HG02943 (cell line): ENCODE results near the gene ASNS.
"Not testable (repeated sequence)": the region's sequence is repeated elsewhere in the genome, so short reads cannot be mapped to it uniquely, and the experiment has no call there.

ENCODE experiments used
- ATAC-seq: cut with Tn5 transposase; IDR thresholded peaks from one replicate; pipeline ENCODE4 v1.9.1; 2021; ENCODE audit warnings: mild to moderate bottlenecking, low read depth, moderate library complexity; ENCODE audit not compliant: unreplicated experiment

The ASNS gene, protein sequence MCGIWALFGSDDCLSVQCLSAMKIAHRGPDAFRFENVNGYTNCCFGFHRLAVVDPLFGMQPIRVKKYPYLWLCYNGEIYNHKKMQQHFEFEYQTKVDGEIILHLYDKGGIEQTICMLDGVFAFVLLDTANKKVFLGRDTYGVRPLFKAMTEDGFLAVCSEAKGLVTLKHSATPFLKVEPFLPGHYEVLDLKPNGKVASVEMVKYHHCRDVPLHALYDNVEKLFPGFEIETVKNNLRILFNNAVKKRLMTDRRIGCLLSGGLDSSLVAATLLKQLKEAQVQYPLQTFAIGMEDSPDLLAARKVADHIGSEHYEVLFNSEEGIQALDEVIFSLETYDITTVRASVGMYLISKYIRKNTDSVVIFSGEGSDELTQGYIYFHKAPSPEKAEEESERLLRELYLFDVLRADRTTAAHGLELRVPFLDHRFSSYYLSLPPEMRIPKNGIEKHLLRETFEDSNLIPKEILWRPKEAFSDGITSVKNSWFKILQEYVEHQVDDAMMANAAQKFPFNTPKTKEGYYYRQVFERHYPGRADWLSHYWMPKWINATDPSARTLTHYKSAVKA

DNA sequence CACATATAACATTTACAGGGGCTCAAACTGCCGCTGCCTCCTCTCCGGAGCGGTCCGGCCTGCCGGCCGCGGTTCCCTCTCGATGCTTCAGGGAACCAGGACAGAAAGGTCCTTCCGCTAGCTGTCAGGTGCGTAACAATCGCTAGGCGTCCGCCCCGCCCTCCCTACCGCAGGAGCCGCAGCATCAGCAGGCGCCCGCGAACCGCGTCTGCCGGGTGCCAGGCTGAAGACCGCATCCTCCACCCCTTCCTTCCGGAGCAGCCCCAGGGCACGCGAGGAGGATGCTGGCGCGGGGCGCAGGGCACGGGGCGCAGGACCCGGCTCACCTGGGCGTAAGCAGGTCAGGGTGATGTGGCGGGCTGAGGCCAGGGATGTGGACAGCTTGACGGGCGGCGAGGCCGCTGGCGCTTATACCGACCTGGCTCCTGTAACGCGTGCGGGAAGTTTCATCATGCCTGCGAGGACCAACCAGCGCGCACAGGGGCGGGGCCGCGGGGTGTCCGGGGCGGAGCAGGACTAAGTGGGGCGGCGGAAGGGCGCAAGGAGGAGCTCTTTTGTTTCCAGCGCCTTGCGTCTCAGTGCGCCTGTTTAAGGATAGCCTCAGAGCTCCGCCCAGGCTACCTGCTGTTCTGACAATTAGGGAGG is at the start of gene ASNS:
TSS of gene ASNS (minus strand) at position 384 of the 645 bp plus-strand sequence. CDS start 3,252 bp downstream, outside the sequence.
- ATAC-seq: peak; percentile 100

DNA sequence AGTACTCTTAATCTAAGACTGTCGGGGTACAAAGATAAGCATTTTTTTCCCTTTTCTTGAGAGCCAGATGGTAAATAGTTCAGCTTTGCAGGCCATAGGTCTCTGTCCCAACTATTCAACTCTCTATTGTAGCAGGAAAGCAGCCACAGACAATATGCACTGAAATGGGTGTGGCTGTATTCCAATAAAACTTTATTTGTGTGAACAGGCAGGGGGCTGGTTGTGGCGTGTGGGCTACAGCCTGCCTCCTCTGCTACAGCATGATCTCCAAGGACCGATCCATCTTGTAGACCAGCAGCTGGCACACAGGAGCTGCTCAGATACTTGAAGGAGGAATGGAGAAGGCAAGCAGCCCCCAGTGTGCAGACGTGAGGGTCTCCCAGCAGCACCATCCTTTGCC is 49.0 kb upstream of the ASNS start:
- ATAC-seq: not testable (repeated sequence)

DNA sequence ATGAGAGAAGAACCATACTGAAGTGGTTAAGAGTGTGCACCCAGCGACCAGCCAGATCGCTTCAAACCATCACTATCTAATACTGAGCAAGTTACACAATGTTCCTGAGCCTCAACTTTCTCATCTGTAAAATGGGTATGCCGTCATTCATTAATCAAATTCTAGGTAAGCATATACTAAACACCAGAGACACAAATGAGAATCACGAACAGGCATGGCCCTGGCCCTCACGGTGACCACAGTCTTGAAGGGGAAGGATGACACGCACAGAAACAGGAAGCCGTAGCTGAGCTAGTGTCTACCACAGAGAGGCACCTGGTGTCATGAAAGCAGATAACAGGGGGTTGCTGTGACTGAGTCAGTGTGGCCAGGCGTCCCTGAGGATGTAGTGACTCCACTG is 43.1 kb upstream of the ASNS start:
- ATAC-seq: not testable (repeated sequence)

DNA sequence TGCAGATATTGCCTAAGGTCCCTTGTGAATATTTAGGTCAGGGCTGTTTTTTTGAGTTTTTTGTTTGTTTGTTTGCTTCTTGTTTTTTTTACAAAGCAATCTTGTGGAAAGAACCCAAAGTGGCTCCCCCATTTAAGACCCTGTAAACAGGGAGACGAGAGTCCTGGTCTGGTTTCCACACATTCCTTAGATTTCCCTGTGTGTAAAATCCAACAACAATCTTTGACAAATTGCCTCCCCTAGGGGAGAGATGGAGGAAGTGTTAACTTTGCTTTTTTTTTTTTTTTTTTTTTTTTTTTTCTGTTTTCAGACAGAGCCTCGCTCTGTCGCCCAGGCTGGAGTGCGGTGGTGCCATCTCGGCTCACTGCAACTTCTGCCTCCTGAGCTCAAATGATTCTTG is 40.1 kb upstream of the ASNS start:
- ATAC-seq: not testable (repeated sequence)

DNA sequence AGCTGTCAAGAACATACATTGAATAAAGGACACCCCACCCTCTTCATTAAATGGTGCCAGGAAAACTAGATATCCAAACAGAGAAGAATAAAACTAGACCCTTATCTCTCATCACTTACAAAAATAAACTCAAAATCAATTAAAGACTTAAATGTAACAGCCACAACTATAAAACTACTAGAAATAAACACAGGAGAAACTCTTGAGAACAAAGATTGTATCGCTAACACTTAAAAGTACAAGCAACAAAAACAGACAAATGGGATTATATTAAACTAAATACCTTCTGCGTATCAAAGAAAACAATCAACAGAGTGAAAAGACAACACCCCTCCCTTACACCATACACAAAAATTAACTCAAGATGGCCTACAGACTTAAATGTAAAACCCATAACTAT is 24.7 kb upstream of the ASNS start:
- ATAC-seq: not testable (repeated sequence)

DNA sequence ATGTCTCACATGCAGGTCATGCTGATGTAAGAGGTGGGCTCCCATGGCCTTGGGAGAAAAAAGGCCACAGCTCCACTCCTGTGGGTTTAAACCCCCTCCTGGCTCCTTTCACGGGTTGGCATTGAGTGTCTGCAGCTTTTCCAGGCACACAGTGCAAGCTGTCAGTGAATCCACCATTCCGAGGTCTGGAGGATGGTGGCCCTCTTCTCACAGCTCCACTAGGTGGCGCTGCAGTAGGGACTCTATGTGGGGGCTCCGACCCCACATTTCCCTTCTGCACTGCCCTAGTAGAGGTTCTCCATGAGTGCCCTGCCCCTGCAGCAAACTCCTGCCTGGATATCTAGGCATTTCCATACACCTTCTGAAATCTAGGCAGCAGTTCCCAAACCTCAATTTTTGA is 19.5 kb upstream of the ASNS start:
- ATAC-seq: not testable (repeated sequence)

DNA sequence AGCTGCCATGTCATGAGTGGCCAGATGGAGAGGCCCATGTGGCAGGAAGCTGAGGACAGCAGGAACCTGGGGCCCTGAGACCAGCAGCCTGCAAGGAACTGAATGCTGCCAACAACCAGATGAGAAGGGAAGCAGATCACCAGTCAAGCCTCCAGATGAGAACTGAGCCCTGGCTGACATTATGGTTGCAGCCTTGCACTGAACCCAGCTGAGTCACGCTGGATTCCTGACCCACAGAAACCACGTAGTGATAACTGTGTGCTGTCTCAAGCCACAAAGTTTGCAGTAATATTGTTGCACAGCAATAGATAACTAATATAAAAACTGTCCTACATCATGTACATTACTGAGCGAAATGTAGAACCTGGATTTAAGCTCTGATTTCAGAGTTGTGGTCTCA is 7.3 kb upstream of the ASNS start:
- not testable (repeated sequence) for ATAC-seq

DNA sequence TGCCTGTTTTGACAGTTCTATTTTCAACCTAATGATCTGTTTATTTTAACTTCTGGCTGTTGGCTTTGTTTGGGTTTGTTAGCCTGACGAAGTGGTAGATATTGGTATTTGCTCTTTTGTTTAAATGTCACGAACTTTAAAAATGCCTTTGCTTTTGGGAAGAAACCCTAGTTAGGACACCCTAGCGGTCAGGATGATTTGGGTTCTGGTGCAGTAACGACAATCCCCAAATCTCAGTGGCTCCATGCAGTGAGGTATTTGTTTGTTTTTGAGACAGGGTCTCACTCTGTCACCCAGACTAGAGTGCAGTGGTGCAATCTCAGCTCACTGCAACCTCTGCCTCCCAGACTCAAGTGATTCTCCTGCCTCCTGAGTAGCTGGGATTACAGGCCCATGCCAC is 2.7 kb upstream of the ASNS start:
- ATAC-seq: not testable (repeated sequence)

DNA sequence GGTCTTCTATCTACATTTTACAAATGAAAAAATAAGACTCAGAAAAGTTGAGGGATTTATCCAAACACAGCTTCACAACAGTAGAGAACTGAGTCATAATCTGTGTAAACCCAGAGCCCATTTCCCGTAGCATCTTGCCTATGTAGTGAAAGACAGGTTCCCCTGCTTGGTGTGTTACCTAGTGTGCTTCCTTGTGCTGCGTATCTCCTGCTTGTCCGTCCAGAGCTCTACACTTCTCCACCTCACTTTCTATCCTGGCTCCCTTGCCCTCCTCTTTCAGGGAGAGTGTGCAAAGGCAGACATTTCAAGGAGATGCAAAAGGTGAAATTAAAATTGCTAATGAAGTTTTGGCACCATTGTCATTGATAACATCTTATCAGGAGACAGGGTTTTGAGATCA is 1.4 kb upstream of the ASNS start:
- no peak for ATAC-seq

DNA sequence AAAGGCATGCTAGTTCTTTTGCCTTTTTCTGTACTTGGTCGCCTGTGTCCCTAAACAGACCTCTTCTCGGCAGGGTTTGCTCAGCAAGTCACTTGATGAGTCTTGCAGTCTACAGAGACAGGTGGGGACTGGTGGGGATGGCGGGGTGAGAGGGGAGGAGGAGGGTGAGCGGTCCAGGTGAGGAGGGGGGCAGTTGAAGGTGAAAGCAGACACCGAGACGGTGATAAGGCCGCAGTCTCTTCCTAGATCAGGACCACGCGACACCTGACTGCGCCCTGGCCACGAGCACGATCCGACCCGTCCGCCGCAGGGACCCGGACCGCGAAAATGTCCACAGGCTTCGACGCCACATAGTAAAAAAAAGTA is 566 bp downstream of the ASNS start:
- ATAC-seq: peak; percentile 17

DNA sequence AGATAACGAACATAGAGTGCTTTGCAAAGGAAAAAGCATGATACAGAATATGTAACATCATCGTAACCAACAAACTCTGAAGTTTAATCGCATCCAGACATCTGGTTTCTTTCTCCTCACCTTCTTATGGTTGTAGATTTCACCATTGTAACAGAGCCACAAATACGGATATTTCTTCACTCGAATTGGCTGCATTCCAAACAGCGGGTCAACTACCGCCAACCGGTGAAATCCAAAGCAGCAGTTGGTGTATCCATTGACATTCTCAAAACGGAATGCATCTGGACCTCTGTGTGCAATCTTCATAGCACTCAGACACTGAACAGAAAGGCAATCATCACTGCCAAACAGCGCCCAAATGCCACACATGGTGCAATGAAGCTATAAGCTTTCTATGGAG is 3.4 kb downstream of the ASNS start:
- ATAC-seq: no peak

DNA sequence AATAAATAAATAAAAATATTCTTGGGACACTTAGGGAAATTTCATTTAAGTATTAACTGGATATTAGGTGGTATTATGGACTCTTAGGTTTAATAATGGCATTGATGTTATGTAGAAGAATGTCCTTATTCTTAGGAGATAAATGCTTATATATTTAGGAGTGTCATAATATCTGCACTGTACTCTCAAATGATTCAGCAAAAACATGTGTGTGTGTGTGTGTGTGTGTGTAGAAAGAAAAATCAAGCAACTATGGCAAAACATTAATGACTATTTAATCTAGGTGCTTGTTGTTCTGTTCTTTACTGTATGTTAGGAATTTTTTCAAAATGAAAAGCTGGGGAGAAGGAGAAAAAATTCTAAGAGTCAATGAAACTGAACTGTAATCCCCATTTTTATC is 3.9 kb downstream of the ASNS start:
- no peak for ATAC-seq

DNA sequence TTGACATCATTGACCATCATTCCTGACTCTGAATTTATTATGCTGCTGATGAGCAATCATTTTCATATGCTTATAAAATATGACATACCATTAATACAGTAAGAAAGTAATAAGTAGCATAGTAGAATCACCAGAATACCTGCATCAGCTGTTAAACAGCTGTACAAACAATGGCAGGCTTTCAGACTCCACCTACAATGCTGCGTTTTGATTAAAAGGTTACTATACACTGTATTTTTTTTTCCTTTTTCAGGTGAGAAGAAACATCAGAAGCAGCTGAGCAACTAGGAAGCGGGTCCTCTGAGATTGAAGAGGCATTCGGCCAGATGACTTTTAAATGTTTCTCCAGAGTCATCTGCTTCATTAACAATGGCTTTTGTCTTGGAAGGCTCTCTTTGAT is 7.1 kb downstream of the ASNS start:
- ATAC-seq: no peak

DNA sequence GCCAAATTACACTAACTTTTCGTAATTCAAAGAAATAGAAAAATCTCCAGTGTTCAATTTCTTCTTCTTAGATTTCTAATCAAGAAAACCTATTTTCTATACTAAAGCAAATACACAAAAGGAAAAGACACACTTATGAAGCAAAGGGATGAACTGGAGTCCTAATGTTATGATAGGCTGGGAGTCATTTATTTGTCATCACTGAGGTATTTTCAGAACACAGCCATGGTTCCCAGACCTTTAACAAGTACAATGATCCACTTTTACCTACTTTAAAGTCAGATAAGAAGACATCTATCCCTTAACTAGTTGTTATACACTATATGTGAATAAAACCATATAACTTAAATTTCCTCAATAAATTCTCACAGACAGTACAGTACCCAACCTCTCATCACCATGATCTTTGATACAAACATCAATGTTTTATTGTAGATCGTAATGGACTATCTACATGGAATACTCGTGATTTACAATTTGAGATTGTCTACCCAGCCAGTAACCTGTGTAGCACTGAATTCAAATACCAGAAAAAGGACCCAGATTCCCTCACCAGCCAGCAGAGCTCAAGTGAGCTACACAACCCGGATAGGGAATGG is 12.5 kb downstream of the ASNS start:
- ATAC-seq: no peak

DNA sequence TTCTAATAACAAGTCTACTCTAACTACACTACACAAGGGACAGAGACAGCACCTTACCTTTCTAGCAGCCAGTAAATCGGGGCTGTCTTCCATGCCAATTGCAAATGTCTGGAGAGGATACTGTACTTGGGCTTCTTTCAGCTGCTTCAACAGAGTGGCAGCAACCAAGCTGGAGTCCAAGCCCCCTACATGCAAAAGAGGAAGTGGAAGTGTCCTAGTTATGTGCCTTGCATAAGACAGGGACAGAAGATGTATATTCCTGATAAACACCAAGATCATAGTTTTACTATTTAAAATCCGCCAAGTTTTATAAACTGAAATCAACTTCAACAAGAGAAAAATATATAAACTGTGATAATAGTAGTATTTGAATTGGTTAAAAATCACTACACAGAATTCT is 14.0 kb downstream of the ASNS start:
- ATAC-seq: no peak

DNA sequence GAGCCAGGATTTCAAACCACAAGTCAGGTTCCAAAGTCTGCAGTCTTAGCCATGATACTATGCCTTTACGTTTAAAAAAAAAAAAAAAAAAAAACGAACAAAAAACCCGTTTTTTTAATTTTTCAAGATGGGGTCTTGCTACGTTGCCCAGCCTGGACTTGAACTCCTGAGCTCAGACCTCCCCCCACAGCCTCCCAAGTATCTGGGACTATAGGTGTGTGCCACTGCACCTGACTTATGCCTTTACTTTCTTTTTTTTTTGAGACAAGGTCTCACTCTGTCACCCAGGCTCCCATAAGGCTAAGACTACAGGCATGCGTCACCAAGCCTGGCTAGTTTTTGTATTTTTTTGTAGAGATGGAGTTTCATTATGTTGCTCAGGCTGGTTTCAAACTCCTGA is 14.7 kb downstream of the ASNS start:
- ATAC-seq: no peak

DNA sequence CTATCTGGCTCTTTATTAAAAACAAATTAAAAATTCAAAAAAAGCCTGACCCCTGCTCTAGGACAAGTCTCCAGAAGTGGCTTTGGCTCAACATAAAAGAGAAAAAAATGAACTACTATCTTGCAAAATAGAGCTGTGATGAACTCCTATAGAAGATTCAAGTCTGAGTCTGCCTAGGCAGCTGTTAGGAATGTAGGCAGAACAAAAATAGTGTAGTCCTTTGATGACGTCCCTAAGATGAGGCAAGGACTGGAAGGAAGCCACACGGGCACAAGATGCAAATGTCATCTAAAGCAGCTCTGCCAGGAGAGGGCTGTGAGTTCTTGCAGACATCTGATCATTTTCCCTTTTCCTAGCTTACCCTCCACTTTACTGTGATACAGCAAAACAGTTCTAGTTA is 20.5 kb downstream of the ASNS start:
- no peak for ATAC-seq

DNA sequence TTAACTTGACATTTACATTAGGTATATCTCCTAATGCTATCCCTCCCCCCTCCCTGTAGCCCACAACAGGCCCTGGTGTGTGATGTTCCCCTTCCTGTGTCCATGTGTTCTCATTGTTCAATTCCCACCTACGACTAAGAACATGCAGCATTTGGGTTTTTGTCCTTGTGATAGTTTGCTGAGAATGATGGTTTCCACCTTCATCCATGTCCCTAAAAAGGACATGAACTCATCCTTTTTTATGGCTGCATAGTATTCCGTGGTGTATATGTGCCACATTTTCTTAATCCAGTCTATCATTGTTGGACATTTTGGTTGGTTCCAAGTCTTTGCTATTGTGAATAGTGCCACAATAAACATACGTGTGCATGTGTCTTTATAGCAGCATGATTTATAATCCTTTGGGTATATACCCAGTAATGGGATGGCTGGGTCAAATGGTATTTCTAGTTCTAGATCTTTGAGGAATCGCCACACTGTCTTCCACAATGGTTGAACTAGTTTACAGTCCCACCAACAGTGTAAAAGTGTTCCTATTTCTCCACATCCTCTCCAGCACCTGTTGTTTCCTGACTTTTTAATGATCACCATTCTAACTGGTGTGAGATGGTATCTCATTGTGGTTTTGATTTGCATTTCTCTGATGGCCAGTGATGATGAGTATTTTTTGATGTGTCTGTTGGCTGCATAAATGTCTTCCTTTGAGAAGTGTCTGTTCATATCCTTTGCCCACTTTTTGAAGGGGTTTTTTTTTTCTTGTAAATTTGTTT is 21.8 kb downstream of the ASNS start:
- not testable (repeated sequence) for ATAC-seq

DNA sequence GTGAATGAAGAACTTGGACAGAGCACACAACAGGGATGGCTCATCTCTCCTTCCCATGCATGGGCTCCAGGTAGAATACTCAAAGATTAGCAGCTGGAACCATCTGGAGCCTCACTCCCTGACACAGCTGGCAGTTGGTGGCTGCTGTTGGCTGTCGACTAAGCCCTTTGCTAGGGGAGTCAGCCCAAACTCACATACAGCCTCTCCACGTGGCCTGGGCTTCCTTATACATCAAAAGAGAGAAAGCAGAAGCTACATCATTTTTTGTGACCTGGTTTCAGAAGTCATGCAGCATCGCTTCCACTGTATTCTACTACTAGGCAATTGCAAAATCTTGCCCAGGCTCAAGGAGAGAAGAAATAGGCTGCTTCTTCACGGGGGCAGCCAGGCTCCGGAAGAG is 24.4 kb downstream of the ASNS start:
- ATAC-seq: no peak

DNA sequence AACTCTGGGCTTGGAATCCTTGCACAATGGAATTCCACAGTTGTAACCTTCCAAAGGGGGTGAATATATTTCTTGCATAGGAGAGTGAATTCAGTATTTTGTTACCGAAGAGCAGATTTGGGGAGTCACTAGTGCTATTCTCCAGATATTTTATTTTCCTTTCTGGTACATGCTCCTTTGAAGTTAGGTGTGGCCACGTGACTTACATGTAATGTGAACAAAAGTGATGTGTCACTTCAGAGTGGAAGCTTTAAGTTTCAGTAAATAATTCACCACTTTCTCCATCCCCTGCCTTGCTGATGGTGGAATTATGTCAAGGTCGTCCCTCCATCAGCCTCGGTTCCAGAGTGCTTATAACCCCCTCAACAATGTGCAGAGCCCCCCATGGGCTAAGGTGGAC is 25.3 kb downstream of the ASNS start:
- ATAC-seq: no peak
